GM21390 (cell line): ENCODE data around the gene CNOT6.
"Not testable (repeated sequence)": the region's sequence is repeated elsewhere in the genome, so short reads cannot be mapped to it uniquely, and the experiment has no call there.

Source experiments
- ATAC-seq: cut with Tn5 transposase; IDR thresholded peaks from one replicate; pipeline ENCODE4 v1.9.1; 2021; ENCODE audit not compliant: unreplicated experiment

CNOT6 gene

DNA sequence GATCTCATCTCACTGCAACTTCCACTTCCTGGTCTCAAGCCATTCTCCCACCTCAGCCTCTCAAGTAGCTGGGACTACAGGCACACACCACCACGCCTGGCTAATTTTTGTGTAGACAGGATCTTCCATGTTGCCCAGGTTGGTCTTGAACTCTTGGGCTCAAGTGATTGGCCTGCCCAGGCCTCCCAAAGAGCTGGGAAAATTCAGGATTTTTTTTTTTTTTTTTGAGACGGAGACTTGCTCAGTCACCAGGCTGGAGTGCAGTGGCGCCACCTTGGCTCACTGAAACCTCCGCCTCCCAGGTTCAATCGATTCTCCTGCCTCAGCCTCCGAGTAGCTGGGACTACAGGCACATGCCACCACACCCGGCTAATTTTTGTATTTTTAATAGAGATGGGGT, 21.8 kb downstream of the CNOT6 start:
- ATAC-seq: not testable (repeated sequence)

DNA sequence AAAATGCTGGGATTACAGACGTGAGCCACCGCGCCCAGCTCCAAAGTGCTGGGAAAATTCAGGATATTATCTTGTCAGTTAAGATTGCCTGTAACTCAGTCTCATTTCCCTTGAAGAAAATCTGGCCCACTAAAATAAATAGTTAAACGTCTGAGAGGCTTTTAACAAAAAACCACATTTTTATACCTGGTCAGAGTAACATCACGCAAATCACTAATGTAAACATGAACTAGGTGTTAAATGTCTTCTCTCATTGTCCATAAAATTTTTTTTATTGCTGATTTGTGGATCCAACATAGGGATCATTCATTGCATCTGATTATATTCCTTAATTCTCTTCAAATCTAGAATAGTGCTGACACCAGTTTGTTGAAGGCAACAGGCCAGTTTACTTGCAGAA, 22.3 kb downstream of the CNOT6 start:
- ATAC-seq: no peak

DNA sequence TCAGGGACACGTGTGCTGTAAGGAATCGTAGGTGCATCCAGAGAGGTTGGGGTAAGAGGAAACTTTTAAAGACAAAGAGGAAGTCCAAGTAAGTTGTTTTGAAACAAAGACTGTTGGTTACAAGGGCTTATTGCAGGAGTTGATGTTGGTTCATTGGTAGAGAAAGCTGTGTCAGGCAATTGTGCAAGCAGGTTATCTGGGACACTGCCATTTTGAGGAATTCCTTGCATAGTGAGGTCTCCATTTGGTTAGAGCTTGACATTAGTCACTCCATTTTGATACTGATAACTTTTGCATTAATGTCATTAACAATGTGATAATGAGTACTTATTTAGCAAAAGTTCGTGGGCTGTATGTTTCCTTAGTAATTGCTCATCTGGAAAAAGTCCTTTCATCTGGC, 24.9 kb downstream of the CNOT6 start:
- no peak for ATAC-seq

DNA sequence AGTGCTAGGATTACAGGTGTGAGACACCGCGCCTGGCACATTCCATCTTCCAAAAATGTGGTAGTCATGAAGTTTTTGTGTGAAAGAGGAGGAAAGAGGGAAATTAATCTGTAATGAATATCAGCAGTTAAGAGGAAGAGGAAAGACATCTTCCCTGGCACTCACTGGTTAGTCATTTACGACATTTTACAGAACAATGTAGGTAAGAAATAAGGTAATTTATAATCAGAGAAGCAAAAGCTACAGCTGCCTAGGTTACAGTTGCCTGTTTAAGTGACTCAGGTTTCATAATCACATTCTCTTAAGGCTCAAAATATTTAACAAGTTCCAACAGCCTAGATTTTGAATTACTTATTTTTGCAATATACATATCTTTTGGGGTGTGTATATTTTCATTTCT, 26.9 kb downstream of the CNOT6 start:
- ATAC-seq: no peak

DNA sequence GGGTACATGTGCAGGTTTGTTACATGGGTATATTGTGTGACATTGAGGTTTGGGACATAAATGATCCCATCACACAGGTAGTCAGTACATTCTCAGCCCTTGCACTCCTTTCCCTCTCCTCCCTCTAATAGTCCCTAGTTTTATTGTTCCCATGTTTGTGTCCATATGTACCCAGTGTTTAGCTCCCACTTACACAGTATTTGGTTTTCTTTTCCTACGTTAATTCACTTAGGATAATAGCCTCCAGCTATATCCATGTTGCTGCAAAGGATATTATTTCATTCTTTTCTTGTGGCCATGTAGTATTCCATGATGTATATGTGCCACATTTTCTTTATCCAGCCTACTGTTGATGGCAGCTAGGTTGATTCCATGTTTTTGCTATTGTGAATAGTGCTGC, 27.4 kb downstream of the CNOT6 start:
- no peak for ATAC-seq

DNA sequence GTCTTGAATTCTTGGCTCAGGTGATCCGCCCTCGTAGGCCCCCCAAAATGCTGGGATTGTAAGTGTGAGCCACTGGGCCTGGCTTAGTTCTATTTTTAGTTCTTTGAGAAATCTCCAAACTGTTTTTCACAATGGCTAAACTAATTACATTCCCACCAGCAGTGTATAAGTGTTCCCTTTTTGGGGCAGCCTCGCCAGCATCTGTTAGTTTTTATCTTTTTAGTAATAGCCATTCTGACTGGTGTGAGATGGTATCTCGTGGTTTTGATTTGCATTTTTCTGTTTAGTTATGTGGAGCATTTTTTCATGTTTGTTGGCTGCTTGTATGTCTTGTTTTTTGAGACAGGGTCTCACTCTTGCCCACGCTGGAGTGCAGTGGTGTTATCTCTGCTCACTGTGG, 28.2 kb downstream of the CNOT6 start:
- no peak for ATAC-seq

- no peak for ATAC-seq
These were observed 29.7 kb downstream of the CNOT6 start for GRCh38 chr5:180523629-180524466.

DNA sequence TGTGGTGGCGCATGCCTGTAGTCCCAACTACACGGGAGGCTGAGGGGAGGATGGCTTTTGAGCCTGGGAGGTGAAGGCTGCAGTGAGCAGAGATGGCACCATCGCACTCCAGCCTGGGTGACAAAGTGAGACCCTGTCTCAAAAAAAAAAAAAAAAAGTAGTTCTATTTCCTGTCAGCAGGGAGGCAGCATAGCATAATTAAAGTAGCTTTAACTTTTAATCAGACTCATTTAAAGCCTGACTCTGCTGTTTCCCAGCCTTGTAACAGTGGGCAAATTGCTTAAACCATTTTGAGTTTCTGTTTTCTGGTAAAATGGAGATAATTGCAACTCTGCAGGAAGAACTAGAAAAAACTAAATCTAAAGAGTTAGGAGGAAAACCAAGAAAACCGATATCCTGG, 31.2 kb downstream of the CNOT6 start:
- no peak for ATAC-seq

GRCh38 chr5:180526269-180526668, 32.1 kb downstream of the CNOT6 start:
- ATAC-seq: no peak

GRCh38 chr5:180527659-180528058, 33.5 kb downstream of the CNOT6 start:
- no peak for ATAC-seq

- not testable (repeated sequence) for ATAC-seq
These were observed 36.9 kb downstream of the CNOT6 start for GRCh38 chr5:180531036-180531585.

DNA sequence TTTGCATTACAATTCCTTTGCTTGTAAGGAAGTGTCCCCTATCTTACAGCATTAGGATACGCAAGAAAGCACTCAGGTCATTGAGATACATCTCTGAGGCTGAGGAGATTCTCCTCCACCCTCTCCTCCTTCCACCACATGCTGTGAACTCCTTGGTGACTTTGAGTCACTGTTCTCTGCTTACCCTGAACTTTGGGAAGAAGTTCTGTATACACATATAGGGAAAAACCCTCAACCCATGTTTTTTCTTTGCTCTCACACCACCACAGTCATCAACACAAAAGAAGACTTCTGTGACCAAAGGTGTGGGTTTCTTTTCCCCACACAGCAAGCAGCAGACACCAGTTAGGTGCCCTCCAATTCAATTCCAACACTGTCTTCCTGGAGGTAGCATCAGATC, 38.1 kb downstream of the CNOT6 start:
- no peak for ATAC-seq

GRCh38 chr5:180533845-180534244, 39.7 kb downstream of the CNOT6 start:
- ATAC-seq: no peak

DNA sequence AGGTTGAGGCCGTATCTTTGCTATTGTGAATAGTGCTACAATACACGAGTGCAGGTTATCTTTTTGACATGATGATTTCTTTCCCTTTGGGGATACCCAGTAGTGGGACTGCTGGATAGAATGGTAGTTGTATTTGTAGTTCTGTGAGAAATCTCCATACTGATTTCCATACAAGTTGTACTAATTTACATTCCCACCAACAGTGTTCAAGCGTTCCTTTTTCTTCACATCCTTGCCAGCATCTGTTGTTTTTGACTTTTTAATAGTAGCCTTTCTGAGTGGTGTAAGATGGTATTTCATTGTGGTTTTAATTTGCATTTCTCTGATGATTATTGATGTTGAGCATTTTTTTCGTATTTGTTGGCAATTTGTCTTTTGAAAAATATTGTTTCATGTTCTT, 41.4 kb downstream of the CNOT6 start:
- ATAC-seq: no peak

DNA sequence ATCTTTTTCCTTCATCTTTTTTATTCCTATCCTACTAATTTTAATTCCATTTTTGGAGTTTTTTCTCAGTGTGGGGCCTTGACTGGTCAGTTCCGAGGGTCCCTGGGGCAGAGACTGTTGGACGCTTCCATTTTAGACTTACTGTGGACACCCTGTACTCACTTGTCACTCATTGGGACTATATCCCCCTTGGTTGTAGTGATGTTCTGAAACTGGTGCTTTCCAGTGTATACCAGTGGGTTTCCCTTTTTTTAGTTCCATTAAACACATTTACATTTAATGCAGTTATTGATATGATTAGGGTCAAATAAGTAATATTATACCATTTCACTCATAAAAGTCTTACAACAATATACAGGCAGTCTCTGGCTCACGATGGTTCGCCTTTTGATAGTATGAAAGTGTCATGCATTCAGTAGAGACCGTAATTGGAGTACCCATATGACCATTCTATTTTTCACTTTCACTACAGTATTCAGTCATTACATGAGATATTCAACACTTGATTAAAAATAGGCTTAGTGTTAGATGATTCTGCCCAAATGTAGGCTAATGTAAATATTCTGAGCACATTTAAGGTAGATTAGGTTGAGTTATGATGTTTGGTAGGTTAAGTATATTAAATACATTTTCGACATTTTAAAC, 46.0 kb downstream of the CNOT6 start:
- ATAC-seq: peak; percentile 87

DNA sequence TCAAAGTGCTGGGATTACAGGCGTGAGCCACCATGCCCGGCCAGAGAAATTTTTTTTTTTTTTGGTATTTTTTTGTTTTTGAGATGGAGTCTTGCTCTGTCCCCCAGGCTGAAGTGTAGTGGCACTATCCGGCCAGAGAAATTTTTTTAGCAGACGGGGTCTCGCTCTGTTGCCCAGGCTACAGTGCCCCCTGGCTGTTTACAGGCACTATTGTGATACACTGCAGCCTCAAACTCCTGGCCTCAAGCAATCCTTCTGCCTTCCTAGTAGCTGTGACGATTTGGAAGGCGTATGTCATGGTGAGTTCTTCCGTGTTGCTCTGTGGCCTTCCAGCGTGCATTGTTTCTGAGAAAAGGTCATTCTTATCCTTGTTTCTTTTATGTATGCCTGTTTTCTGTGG, 47.5 kb downstream of the CNOT6 start:
- no peak for ATAC-seq

DNA sequence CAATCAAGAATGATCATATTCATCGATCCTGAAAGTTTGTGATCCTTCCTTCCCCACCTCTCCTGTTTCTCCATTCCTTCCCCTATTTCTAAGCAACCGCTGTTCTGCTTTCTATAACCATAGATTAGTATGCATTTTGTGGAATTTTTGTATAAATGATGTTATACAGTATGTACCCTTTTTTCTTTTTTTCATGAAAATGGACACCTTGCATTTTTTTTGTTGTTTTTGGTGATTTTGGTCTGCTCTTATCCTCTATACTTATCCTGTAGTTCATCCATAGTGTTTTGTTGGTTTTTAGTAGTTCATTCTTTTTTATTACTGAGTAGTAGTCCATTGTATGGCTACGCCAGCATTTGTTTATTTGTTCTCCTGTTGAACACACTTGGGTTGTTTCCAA, 51.1 kb downstream of the CNOT6 start:
- no peak for ATAC-seq

- ATAC-seq: no peak
These were observed 54.4 kb downstream of the CNOT6 start for GRCh38 chr5:180548563-180548962.

- no peak for ATAC-seq
These were observed 59.4 kb downstream of the CNOT6 start for GRCh38 chr5:180553530-180553929.

- no peak for ATAC-seq
These were observed 61.2 kb downstream of the CNOT6 start for GRCh38 chr5:180555168-180555921.

- no peak for ATAC-seq
These were observed 63.1 kb downstream of the CNOT6 start for GRCh38 chr5:180557217-180557809.
